GM18508 (cell line): ENCODE data around the gene TNS3.

Experiments used
- ATAC-seq: cut with Tn5 transposase; IDR thresholded peaks from one replicate; pipeline ENCODE4 v1.9.1; 2021; ENCODE audit warnings: moderate number of reproducible peaks; ENCODE audit not compliant: insufficient read depth, unreplicated experiment

The TNS3 gene

DNA sequence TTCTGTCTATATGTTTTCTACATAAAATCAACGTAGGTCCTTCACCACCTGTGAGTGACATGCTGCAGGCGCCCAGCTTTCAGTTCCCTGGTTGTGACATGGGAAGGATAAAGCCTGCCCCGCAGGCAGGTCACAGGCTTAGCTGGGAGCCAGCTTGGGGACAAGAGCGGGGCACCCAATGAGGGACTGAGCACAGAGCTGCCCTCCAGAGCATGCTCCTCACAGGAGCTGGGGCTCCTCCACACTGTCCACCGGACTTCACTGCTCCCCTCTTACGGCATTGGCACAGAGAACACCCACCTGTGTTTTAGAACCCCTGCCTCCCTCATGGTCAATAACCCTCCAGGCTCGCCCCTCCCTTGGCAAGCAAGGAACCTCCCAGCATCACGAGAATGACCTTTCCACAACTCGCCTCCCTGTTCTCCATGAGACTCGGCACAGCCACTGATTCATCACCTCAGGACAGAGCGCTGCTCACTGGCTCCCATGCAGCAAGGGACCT is 187.1 kb downstream of the TNS3 start:
- ATAC-seq: no peak

DNA sequence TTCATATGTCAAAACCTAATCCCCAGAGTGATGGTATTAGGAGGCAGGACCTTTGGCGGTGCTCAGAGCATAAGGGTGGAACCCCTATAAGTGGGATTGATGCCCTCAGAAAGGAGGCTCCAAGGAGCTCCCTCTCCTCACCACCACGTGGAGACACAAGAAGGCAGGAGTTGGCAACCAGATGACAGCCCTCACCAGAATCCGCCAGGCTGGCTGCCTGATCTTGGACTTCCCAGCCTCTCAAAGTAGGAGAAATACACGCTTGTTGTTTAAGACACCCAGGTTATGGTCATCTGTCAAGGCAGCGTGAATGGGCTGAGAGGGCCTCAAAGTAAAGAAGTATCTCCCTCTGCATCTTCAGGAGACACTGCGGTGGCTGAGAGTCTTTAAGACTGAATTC is 187.7 kb downstream of the TNS3 start:
- no peak for ATAC-seq

DNA sequence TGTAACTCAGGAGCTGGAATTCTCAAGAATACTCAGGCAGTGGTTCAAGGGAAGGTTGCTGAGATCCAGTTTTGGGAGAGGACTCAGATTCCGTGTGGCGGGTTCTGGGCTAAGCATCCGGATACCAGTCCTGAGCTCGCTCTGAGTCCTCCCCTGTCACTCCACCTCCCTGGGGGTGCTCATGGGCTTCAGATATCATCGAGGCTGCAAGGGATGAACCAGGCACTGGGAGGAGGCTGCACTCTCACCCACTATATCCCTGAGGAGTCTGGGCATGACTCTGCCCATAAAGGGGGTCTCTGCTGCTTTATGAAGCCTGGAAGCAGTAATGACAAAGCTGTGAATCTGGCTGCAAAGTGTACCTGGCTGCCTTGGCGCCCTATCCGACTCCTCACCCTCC is 188.5 kb downstream of the TNS3 start:
- no peak for ATAC-seq

DNA sequence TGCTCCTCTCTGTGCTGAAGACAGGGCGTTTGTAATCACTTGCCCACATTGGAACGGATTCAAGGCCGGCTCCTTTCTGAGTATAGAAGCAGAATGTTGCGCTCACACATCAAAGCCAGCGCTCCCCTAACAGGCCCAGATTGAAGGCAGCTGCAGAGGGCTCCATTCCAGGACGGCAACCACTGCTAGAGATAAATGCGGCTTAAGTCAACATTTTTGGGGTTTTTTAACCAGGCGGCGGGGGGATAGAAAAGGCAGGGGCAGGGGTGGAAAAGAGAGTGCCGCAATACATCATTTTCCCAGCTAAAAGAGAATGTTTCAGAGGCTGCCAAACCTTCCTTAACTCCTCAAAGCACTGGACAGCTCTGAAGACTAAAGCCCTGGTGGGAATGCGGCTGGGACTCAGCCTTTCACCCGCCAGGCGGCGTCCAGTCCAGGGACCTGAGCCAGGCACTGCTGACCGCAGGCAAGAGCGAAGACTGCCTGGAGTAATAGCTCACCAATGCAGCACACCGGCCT is 189.6 kb downstream of the TNS3 start:
- ATAC-seq: no peak

DNA sequence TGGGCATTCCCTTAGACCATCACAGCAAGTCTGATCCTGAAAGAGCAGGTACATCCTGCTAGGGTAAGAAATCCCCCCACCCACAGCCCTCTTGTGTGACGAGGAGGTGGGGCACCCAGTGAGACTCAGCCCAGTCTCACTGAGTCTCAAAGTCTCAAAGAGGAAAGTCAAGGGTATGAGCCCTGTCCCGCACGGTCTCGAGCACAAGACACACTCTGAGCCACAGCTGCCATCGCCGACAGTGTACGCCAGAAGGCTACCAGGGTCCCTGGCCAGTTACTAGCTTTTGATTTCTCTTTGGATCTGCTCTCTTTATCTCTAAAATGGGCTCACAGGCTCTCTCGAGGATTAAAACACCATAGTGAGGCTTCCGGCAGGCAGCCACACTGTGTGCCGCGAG is 190.2 kb downstream of the TNS3 start:
- ATAC-seq: no peak

DNA sequence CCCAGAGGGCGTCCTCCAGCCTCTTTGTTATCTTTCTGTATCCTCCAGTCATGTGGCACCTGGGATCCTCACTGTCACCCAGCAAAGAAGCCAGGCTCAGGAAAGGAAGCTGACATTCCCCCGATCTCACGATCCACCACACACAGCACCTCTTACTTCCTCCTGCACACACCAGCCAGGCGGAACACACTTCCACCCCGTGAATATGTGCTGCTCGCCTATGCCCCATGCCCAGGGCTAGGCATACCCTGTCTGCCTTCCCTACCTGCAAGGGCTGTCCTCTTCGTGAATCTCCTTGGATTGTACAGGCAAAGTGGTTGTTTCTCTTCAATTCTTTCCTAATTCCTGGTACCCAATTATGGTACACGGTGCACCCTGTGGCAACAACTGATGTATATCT is 191.0 kb downstream of the TNS3 start:
- ATAC-seq: no peak

DNA sequence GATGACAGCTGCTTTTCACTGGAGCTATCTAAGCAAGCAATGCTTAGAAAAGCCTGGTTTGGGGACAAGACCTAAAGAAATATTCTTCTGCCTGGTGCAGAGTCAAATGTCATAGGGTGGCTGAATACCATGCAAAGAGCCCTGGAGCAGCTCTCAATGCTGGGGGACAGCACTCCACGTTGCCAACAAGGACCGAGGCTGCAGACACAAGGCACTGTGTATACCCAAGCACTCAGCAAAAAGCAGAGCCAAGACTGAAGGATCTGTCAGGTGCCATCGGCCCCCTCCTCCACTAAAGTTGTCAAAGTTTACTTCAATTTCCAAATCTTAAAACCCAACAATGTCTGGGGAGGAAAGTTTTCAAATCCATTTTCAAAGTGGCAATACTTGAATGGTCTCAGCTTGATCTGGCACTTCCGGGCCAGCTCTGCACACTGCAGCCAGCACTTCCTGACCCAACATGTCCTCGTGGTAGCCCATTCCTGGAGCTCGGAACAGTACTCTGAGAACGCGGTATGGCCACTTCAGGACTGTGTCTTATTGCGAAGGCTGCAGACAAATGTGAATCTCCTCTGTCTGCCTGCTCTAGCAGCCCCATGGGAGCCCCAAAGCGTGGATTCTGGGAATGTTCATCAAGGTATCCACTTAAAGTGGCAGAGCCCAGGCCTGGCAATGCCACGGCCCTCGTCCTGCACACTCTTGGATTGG is 191.8 kb downstream of the TNS3 start:
- no peak for ATAC-seq

DNA sequence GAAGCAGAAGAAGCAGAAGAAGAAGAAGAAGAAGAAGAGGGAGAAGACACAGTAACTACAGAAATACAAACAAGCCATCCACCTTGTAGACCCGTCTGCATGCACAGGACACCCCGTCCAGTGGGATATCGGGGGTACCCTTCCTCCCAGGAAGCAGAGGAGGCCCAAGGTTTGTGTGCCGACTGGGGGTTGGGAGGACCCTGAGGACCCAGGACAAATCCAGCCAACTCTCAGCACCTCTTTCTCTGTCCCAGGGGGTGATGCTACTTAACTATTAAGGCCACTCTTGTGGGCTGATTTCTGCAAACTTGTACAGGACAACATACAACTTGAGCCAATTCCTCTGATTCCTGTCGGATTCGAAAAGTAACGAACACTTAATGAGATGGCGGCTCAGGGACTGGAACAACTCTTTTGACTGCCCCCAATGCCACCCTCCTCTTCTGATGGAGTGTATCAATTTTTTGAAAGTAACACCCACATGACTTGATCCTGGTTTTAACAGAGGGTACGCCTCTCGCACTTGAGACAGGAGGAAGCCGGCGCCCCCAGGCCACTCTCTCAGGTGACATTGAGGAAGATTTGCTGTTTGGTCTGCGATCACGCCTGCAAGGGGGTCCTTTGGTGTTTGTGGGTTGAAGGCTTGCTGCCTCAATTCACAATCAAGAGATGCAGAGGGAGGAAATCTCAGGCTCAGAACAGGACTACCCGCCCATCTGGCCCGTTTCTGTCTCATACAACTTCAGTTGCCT is 192.6 kb downstream of the TNS3 start:
- no peak for ATAC-seq

DNA sequence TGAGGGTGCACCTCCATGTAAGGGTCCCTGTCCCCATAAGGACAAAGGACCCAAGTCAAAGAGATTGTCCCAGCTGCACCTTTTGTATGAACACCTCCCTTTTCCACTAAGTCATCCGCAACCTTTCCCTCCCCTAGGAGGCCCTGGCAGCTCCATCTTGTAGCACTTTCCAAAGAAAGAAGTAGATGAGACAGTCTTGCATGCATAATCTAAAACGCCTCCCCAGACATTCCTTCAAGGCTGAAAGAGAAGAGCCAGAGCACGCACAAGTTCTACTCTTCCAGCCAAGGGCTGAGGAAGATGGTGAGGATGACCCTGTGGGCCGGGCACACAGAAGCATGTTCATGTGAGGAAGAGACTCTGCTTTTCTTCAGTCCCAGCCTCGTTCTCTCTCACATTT is 194.4 kb downstream of the TNS3 start:
- no peak for ATAC-seq

DNA sequence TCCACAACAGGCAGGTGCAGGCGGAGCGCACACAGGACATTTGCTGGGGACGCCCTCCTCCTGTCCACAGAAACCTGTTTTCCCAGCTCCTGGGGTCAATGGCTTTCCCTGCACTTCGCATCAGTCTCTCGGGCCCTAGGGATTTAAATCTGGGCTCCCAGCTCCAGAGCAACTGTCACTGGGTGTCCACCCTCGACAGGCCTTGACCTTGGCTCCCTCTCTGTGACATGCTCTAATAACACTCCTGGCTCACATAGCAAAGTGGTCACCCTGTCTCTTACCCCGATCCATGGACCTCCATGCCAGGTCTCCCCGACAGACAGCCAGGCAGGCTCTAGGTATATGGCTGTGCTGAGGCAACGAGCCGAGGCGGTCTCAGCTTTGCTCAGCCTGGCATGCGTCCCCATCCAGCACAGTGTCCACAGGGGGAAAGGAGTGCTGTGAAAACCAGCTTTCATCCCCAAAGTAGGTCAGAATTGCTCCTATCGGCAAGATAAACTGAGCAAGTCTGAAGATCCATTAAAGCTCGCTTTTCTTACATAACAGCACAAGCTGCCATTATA is 195.6 kb downstream of the TNS3 start:
- no peak for ATAC-seq

DNA sequence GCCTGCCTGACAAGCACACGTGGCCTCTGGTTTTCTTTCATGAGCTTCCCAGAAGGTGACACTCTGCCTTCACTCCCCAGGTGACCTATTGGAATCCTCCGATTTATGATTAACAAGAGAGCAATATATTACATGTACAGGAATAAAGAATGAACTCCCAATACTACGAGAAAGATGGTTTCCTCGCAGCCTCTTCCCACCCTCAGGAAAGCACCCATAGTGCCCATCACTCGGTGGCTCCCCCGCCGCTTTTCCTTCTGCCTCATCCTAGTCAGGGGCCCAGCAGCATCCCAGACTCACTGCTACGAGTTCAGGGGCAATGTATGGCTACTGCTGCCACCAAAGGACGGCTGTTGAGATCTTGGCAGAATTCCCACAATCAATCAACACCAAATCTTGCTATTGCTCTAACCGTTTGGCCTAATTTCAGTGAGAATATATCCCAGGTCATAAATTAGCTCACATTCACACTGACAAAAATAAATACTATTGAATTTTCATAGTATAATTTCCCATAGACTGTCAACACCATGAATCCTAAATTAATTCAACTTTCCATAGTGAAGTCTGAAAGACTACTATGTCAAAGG is 196.3 kb downstream of the TNS3 start:
- ATAC-seq: no peak

DNA sequence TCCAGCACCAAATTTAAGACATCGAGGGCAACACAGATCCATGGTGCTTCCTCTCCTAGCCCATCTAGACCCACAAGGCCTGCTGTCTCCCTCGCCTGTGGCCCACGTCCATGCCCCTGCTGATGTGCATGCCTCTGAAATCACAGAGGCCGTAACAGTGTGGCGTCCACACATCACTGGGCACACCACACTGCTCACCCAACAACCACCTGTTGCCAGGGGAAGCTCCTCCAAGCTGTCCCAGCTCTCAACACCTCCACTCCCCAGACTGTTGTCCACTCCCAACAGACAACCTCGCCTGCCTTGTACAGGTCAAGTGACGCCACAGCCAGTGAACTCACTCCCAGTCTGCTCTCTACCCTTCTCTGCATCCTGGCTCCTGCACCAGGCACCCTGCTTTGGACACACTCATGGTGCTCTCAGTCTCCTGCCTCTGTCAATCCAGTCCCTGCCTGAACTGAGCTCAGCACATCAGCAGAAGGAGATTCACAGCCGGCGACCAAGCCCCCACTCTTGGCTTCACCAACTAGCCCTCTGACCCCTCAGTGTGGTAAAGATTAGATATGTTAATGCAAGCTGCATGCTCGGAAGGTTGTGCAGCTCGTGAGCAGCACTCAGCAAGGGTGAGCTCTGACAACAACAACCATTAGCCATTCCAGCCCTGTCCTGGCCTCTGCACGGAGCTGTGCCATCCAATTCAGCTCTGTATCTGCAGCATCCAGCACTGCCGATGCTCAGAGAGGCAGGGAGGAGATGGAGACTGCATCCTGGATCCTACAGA is 197.0 kb downstream of the TNS3 start:
- no peak for ATAC-seq

DNA sequence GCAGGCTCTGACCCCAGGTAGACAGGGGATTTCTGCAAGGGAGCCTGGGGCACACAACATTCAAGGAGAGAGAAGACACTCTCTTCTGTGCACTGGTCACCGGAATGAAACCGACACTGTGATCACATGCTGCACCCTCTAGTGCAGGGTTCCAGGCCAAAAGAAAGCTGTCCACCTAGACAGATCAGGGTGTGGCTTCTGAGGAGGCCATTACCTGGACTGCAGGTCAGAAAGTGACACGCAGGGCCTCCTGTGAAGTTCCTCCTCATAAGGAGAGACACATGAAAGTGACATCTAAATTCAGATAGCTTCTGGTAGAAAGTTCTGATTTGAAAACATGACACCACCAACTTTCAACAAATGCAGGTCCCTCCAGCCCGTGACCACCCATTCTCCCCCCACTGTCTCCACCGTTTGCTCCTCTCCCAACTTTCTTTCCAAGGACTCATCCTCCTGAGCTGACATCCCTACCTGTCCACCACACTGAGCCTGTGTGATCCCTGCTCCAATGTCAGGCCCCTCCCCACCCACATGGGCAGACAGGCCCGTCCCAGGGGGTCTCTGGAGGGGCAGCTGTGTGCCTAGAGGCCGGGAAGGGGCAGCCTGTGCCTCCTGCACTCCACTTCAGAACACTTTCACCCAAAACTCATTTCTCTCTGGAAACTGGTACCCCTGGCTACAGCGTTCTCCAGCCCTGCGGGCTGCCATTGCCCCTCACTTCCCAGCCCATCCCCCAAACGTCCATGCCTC is 198.0 kb downstream of the TNS3 start:
- ATAC-seq: no peak

DNA sequence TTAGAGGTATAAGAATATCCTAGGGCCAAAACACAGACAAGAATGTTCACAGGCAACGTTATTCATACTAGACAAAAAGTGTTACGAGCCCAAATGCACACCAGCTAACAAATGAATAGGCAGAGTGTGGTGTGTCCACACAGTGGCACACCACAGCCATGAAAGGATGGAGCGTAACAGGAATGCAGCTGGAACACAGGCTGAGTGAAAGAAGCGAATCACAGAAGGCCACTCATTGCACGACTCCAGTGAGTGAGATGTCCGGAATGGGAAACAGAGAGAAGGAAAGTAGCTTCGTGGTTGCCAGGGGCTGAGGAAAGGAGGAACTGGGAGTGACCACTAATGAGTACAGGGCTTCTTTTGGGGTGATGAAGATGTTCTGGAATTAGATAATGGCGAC is 198.8 kb downstream of the TNS3 start:
- ATAC-seq: no peak

DNA sequence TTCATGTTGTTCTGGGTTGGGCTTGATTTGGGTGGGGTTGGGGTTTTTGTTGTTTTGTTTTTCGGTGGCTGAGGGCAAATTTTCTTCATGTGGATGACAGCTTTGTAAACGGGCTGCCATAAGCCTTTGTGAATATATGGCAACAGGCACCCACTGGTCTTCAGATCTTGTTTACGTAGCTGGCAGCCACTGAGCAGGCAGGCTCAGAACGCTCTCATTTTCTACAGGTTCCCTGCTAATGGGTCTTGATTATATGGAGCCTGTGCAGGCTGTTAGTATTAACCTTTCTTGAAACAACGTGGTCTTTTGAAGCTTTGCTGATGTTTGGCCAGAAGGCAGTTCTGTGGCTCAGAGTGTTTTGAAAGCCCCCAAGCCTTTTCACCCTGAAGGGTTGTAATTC is 199.7 kb downstream of the TNS3 start:
- ATAC-seq: no peak

DNA sequence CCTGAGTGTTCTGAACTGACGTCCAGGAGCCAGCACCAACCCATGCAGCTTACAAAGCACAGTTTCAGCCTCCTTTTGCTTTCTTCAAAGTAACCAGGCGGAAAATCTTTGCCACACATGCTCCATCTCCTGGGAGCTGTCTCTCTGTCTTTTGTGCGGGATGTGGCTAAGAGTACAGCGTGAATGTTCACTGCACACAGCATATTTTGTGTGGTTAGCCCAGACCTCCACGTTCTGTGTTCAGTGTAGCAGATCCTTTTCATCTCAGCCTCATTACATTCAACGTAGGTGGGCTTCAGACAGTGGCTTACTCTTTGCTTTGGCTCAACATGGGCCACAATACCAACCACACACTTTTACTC is 200.8 kb downstream of the TNS3 start:
- ATAC-seq: no peak

DNA sequence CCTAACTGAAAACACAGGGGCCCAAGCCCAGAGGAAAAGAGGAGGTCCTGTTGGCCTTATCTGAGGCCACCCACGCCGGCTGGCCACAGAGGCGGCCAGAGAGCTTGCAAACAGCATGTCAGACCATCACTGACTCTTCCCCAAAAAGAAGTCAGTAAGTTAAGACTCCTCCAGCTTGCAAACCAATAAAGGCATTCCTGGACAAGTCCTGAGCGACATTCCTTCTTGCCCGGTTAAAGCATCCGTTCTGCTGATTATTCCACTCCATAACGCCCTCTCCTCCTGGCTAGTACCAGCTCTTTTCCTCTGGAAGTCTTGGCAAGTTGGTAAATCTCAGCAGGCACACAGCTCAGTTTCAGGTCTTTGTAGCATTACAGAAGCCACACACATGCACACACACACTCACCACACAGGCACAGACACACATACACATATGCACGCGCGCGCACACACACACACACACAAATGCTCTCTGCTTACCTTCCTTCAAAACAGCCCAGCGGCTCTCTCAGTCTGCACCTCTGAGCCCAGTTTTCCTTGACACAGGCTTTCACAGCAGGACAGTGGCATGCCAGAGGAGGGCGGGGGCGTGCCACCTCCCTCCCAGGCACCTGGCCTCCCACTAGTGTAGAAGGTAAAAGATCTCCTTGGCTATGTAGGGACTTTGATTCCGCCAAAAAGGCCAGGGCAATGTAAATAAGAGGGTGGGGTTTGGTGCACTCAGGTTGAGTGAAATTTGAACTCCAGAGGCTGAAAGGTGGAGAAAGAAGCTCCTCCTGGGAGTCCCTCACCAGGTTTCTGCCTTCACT is 201.4 kb downstream of the TNS3 start:
- no peak for ATAC-seq

DNA sequence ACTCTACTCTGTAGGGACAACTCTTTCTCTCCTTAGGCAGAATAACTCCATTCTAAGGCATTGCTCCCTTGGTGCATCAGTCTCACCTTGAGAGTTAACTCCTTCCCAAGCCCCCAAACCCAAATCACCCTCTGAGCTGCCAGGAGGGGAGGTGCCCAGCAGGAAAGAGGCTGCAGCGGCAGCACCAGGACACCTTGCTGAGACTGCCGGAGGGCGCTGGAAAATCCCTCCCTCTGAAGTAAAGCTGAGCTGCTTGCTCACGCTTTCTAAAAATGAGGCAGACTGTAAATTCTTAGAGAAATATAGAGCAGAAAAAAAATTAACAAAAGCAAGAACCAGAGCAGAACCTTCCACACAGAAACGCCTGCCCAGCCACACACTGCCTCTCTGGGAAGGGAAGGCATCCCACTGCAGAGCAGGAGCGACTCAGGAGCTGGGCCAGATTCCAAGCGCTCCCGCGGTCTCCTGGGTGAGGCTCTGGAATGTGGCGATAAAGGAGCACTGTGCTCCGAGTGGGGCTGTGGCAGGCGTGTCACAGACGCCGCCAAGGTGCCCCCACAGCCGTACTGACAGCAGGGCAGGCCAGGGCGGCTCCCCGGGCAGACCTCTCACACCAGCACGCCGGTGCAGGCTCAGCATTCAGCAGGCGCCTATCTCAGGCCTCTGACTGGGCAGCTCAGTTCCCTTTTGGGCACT is 202.1 kb downstream of the TNS3 start:
- no peak for ATAC-seq
